Heart left ventricle (tissue), 16 donors: ENCODE measurements around the gene GRM3. TPM values are rescaled to one million over a fixed set of nuclear protein-coding genes. Genes with fewer than 3 reads are reported as not detected.

Experiments
- ATAC-seq, 4 donors: fragments of 200-7000 bp; cut with Tn5 transposase; one replicate each; pipeline ENCODE4 v1.9.1; 2020 to 2022; ENCODE audit warnings: moderate library complexity in 4 of 4, mild to moderate bottlenecking in 3 of 4, moderate number of reproducible peaks in 1 of 4
- DNase-seq, 5 donors: peaks; one replicate each; pipeline ENCODE4 v3.0.0-alpha.2; 2020
- H3K27ac ChIP-seq, 12 donors: fragments of 200-600 bp; sonication (generic) in 4 of 12; one replicate each; pipeline versions ENCODE4 v1.5.0 to v1.8.0; 2016 to 2022; ENCODE audit warnings: mild to moderate bottlenecking in 2 of 12
- H3K27me3 ChIP-seq, 9 donors: fragments of 200-600 bp; sonication (generic) in 2 of 9; one replicate each; pipeline versions ENCODE4 v1.5.1 to v1.8.0; 2016 to 2022; ENCODE audit warnings: mild to moderate bottlenecking in 3 of 9
- H3K36me3 ChIP-seq, 9 donors: fragments of 200-600 bp; sonication (generic) in 2 of 9; one replicate each; pipeline versions ENCODE4 v1.5.0 to v1.8.0; 2018 to 2022; ENCODE audit warnings: mild to moderate bottlenecking in 2 of 9
- H3K4me1 ChIP-seq, 12 donors: fragments of 200-600 bp; sonication (generic) in 4 of 12; one replicate each; pipeline versions ENCODE4 v1.5.0 to v1.8.0; 2016 to 2022; ENCODE audit warnings: mild to moderate bottlenecking in 3 of 12
- H3K4me3 ChIP-seq, 12 donors: fragments of 200-600 bp; sonication (generic) in 4 of 12; one replicate each; pipeline versions ENCODE4 v1.5.0 to v1.8.0; 2017 to 2022; ENCODE audit warnings: mild to moderate bottlenecking in 9 of 12, moderate library complexity in 4 of 12
- H3K9me3 ChIP-seq, 12 donors: fragments of 200-600 bp; sonication (generic) in 4 of 12; one replicate each; pipeline versions ENCODE4 v1.5.0 to v1.8.0; 2016 to 2022; ENCODE audit warnings: mild to moderate bottlenecking in 1 of 12
- CTCF ChIP-seq, 12 donors: fragments of 200-600 bp; sonication (generic) in 4 of 12; IDR thresholded peaks; one replicate each; pipeline versions ENCODE4 v1.5.0 to v1.8.0; 2018 to 2022; ENCODE audit warnings: antibody characterized with exemption in 12 of 12, mild to moderate bottlenecking in 5 of 12
- POLR2A ChIP-seq, 2 donors: fragments of 450-650 bp; IDR thresholded peaks; one replicate each; pipeline ENCODE4 v1.6.1; 2017; ENCODE audit warnings: antibody characterized with exemption in 2 of 2, mild to moderate bottlenecking in 2 of 2, moderate library complexity in 2 of 2
- WGBS, 4 donors: extraction: QIAGEN DNeasy Blood & Tissue Kit in 2 of 4; methylation state at CpG; one replicate each; pipeline versions ENCODE4 v1.1.5 to v1.1.7; 2013 to 2018; 5-methylcytosine and 5-hydroxymethylcytosine counted together
- intact Hi-C, 10 donors: fragments of 100-400 bp; cut with DNase I; formaldehyde crosslinking; loops; one replicate each; pipeline versions ENCODE4 v1.11.1 to v1.14.2; 2022
- polyA plus RNA-seq, 2 donors: library from polyadenylated mRNA; stranded (reverse); fragments of 200-250 nt; gene quantifications; one replicate each; pipeline ENCODE4 v1.2.3, GENCODE V29; 2013
- total RNA-seq, 9 donors: library from RNA; depleted of rRNA in 2 of 9; stranded (reverse); fragments of >200 nt in 2 of 9; fragmentation: NEBNext Ultra II Directional in 3 of 9; extraction: Animal tissue kit (Norgen Biotek cat#: 25700) in 3 of 9; gene quantifications; one replicate each; pipeline versions ENCODE4 v1.1.0 to v1.2.4, GENCODE V29; 2016 to 2023
- donor health status: ischemic (EF 13 %, LVEDD 7.1; RV severe dilation, severe dysfunction).
- donor health status: healthy with polysubstance abuse.
- donor health status: DM: no; HTN: yes; CAD: no.
- donor health status: DM: no; HTN: no; CAD: no.
- donor health status: ischemic (EF 25% LVEDD 6.9; RV normal size, moderate dysfunction).
- donor health status: ischemic (EF 25% LVEDD 5.7; RV mildly dilated, moderate dysfunction).
- donor health status: healthy.
- donor health status: DM: yes; HTN: yes; CAD: no.
- donor health status: ischemic (EF 35%, LVEDD 5.7; RV mildly dilated, moderate dysfunction).
- donor health status: nonischemic (EF 11% LVEDD 7.7; RV severe dilation, severe dysfunction).
- donor health status: DM: yes; HTN: yes; CAD: no.
- donor health status: PGD.
- donor health status: ischemic (EF 29% LVEDD 5.4; RV normal size, mild dysfunction).
- donor health status: nonischemic (EF 23%, LVEDD 6.1; RV moderate dilation, normal function).

The GRM3 gene
- total and polyA plus RNA-seq, 11 donors = 0.03 to 0.73 TPM; not detected in 9

- H3K9me3 ChIP-seq = peaks cover 0 to 17% (median 0%) of the 10 kb centered on the region in 12 donors
- no peaks in the 10 kb centered on the region for H3K36me3 ChIP-seq
- no peak for ATAC-seq
- H3K4me3 ChIP-seq = no peak overlapping the region
- H3K4me1 ChIP-seq = no peaks in the 10 kb centered on the region
- H3K27ac ChIP-seq = no peak overlapping the region
- H3K27me3 ChIP-seq = no peaks in the 10 kb centered on the region
- 0 to 20% (median 14%) methylated on average over 1 of the region's 1 CpG for WGBS, 4 donors
- intact Hi-C loops = no loop called here
- TF ChIP-seq CTCF (IDR thresholded peaks at IDR 0.05) (no peak), POLR2A (IDR thresholded peaks at IDR 0.05) (no peak)
- no peak for DNase-seq
Measured at GRCh38 chr7:86793136-86793535, 149.4 kb downstream of the GRM3 start.

GRCh38 chr7:86814661-86815379 lies 171.1 kb downstream of the GRM3 start:
- DNase-seq (no peak), ATAC-seq (no peak)
- Histone ChIP-seq H3K27me3 (no peaks in the 10 kb centered on the region), H3K27ac (no peak overlapping the region), H3K36me3 (no peaks in the 10 kb centered on the region), H3K4me1 (no peaks in the 10 kb centered on the region), H3K9me3 (peaks cover 0 to 4% (median 0%) of the 10 kb centered on the region in 12 donors), H3K4me3 (no peak overlapping the region)
- 37 to 46% (median 42%) methylated on average over 5 of the region's 5 CpGs for WGBS, 4 donors
- TF ChIP-seq POLR2A (IDR thresholded peaks at IDR 0.05) = no peak
- peak in 7 of 12 donors; percentile 27 to 46 (median 38) for TF ChIP-seq CTCF (IDR thresholded peaks at IDR 0.05)
- intact Hi-C loops = loop anchor here in 1 of 10 donors (10.0 kb wide), 1 partner anchor 150 kb away; no protein-coding TSS in a partner anchor

DNA sequence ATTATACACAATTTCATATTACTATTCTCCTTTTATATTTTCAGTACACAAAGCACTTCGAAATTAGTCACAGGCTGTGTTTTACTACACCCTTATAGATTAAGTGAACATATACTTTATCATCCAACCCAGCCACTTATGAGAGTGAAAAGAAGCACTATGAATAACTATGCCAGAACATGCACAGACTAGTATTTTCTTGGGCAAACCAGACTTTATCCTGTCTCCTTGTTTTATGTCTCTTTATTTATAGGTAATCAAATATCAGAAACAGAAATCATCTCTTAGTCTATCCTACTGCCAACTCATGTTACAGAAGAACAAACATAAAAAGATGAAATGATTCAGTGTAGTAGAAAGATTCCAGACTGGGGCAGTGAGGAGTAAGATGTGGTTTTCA lies 171.8 kb downstream of the GRM3 start:
- intact Hi-C loops = loop anchor here in 1 of 10 donors (10.0 kb wide), 1 partner anchor 151 kb away; no protein-coding TSS in a partner anchor
- H3K9me3 ChIP-seq = peaks cover 0 to 4% (median 0%) of the 10 kb centered on the region in 12 donors
- H3K27ac ChIP-seq = no peak overlapping the region
- H3K4me3 ChIP-seq = no peak overlapping the region
- TF ChIP-seq CTCF (IDR thresholded peaks at IDR 0.05) (no peak), POLR2A (IDR thresholded peaks at IDR 0.05) (no peak)
- H3K36me3 ChIP-seq = no peaks in the 10 kb centered on the region
- WGBS, 4 donors = 86 to 94% (median 88%) methylated on average over 1 of the region's 1 CpG
- no peak for ATAC-seq
- no peaks in the 10 kb centered on the region for H3K27me3 ChIP-seq
- H3K4me1 ChIP-seq = no peaks in the 10 kb centered on the region
- no peak for DNase-seq

DNA sequence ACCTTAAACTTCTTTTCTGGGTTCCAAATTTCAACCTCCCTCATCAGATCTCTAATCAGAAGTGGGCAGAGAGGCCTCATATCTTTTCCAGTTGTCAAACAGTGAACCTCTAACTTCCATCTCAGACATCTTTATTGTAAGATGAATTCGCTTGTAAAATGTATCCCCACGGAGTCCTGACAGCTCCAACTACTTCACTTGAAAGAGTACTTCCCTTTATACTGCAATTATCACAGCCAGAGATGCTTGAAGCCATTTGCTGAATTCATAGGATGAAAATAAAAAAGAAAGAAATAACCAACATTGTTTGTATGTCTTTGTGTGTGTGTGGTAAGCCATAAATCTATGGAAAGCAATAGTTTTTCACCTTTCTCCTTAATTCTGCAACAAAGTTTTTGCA lies 175.2 kb downstream of the GRM3 start:
- Histone ChIP-seq H3K36me3 (no peaks in the 10 kb centered on the region), H3K4me3 (no peak overlapping the region), H3K9me3 (peaks cover 0 to 4% (median 0%) of the 10 kb centered on the region in 12 donors), H3K27me3 (no peaks in the 10 kb centered on the region), H3K4me1 (no peaks in the 10 kb centered on the region), H3K27ac (no peak overlapping the region)
- intact Hi-C loops = loop anchor here in 1 of 10 donors (10.0 kb wide), 1 partner anchor 154 kb away; no protein-coding TSS in a partner anchor
- ATAC-seq = no peak
- no peak for DNase-seq
- TF ChIP-seq POLR2A (IDR thresholded peaks at IDR 0.05) = no peak
- TF ChIP-seq CTCF (IDR thresholded peaks at IDR 0.05) = no peak
- 81 to 90% (median 87%) methylated on average over 2 of the region's 2 CpGs for WGBS, 4 donors
